HG02840 (cell line): ENCODE data around the gene TTYH3.
"Not testable (repeated sequence)": the region's sequence is repeated elsewhere in the genome, so short reads cannot be mapped to it uniquely, and the experiment has no call there.

ENCODE experiments used
- ATAC-seq: cut with Tn5 transposase; IDR thresholded peaks from one replicate; pipeline ENCODE4 v1.9.1; 2021; ENCODE audit warnings: mild to moderate bottlenecking, moderate library complexity, moderate number of reproducible peaks; ENCODE audit not compliant: unreplicated experiment, low FRiP score

TTYH3 gene

GRCh38 chr7:2680792-2681490, 49.2 kb downstream of the TTYH3 start:
- ATAC-seq: no peak

GRCh38 chr7:2681929-2682799, 50.4 kb downstream of the TTYH3 start:
- no peak for ATAC-seq

GRCh38 chr7:2684501-2684900, 52.7 kb downstream of the TTYH3 start:
- no peak for ATAC-seq

GRCh38 chr7:2686101-2686500, 54.3 kb downstream of the TTYH3 start:
- no peak for ATAC-seq

GRCh38 chr7:2687338-2687869, 55.6 kb downstream of the TTYH3 start:
- no peak for ATAC-seq

- peak; percentile 19 for ATAC-seq
These were observed 56.1 kb downstream of the TTYH3 start, which contains the start of gene AMZ1 for GRCh38 chr7:2687881-2688318. TSS of gene AMZ1 (plus strand) at chr7:2688202. CDS start at chr7:2700452, 12,250 bp downstream.

GRCh38 chr7:2688409-2689342, 56.9 kb downstream of the TTYH3 start:
- peak; percentile 62 for ATAC-seq

GRCh38 chr7:2689343-2689847, 57.6 kb downstream of the TTYH3 start:
- ATAC-seq: no peak

GRCh38 chr7:2689951-2690705, 58.3 kb downstream of the TTYH3 start:
- no peak for ATAC-seq

GRCh38 chr7:2691011-2691707, 59.4 kb downstream of the TTYH3 start:
- ATAC-seq: no peak

- ATAC-seq: not testable (repeated sequence)
These were observed 60.2 kb downstream of the TTYH3 start for GRCh38 chr7:2691932-2692439.

- ATAC-seq: no peak
These were observed 60.8 kb downstream of the TTYH3 start for GRCh38 chr7:2692543-2692942.

- ATAC-seq: not testable (repeated sequence)
These were observed 61.8 kb downstream of the TTYH3 start for GRCh38 chr7:2693420-2694121.

GRCh38 chr7:2694122-2694436, 62.3 kb downstream of the TTYH3 start:
- ATAC-seq: not testable (repeated sequence)

GRCh38 chr7:2698581-2699288, 66.9 kb downstream of the TTYH3 start:
- ATAC-seq: peak; percentile 92

- ATAC-seq: no peak
These were observed 67.5 kb downstream of the TTYH3 start for GRCh38 chr7:2699289-2699620.

- ATAC-seq: no peak
These were observed 68.5 kb downstream of the TTYH3 start for GRCh38 chr7:2700141-2700850.
